ENCODE data around the gene H19.

The H19 gene

GRCh38 chr11:1947592-1948237 is 49.9 kb downstream of the H19 start:
- DNase-seq (ENCODE audit: low read depth in 2 of 2), result no peak

GRCh38 chr11:1946812-1947484 is 50.7 kb downstream of the H19 start, which contains the start of gene MRPL23:
MRPL23 (plus strand) TSS chr11:1947332; CDS start chr11:1947363, 31 bp downstream.
- DNase-seq (ENCODE audit: low read depth in 2 of 2), result peak in 1 of 2 donors; percentile 14

All from stimulated activated CD8-positive, alpha-beta memory T cell treated with anti-CD3 and anti-CD28 coated beads, Interleukin-2, amount 100 ng/mL, for 48 hours (primary cell).